Upper lobe of left lung (tissue), 6 donors: ENCODE results near the gene KLF13. TPM values are rescaled to one million over a fixed set of nuclear protein-coding genes. Genes with fewer than 3 reads are reported as not detected.

Experiments
- ATAC-seq, 2 donors: fragments of 200-7000 bp; cut with Tn5 transposase; one replicate each; pipeline ENCODE4 v1.9.1; 2022; ENCODE audit warnings: mild to moderate bottlenecking in 2 of 2, moderate library complexity in 2 of 2; ENCODE audit not compliant: low FRiP score in 2 of 2
- DNase-seq, 2 donors: peaks; one replicate each; pipeline ENCODE4 v3.0.0-alpha.2; 2019 to 2020
- H3K27ac ChIP-seq, 4 donors: fragments of 200-600 bp; sonication (generic); one replicate each; pipeline ENCODE4 v1.5.1; 2016 to 2019
- H3K27me3 ChIP-seq, 4 donors: fragments of 200-600 bp; sonication (generic); one replicate each; pipeline ENCODE4 v1.5.1; 2017 to 2019
- H3K36me3 ChIP-seq, 4 donors: fragments of 200-600 bp; sonication (generic); one replicate each; pipeline ENCODE4 v1.5.1; 2016 to 2019
- H3K4me1 ChIP-seq, 4 donors: fragments of 200-600 bp; sonication (generic); one replicate each; pipeline ENCODE4 v1.5.1; 2018 to 2019
- H3K4me3 ChIP-seq, 4 donors: fragments of 200-600 bp; sonication (generic); one replicate each; pipeline ENCODE4 v1.5.1; 2017 to 2019; ENCODE audit warnings: mild to moderate bottlenecking in 2 of 4, moderate library complexity in 1 of 4
- H3K9me3 ChIP-seq, 4 donors: fragments of 200-600 bp; sonication (generic); one replicate each; pipeline ENCODE4 v1.5.1; 2018 to 2019
- EP300 ChIP-seq, 4 donors: sonication (generic); formaldehyde crosslinking; IDR thresholded peaks; one replicate each; pipeline ENCODE4 v1.5.1; 2017; ENCODE audit warnings: antibody characterized with exemption in 4 of 4, control low read depth in 2 of 4
- POLR2A ChIP-seq, 4 donors: fragments of 450-650 bp; IDR thresholded peaks; one replicate each; pipeline ENCODE4 v1.5.1; 2016 to 2017; ENCODE audit warnings: antibody characterized with exemption in 4 of 4, mild to moderate bottlenecking in 2 of 4
- POLR2AphosphoS5 ChIP-seq, 2 donors: sonication (generic); formaldehyde crosslinking; IDR thresholded peaks; one replicate each; pipeline ENCODE4 v1.5.1; 2017; ENCODE audit warnings: antibody characterized with exemption in 2 of 2
- WGBS, 2 donors: methylation state at CpG; one replicate each; pipeline ENCODE4 v1.1.5; 2017 to 2018; 5-methylcytosine and 5-hydroxymethylcytosine counted together
- total RNA-seq, 6 donors: library from RNA; depleted of rRNA in 4 of 6; stranded (reverse); fragments of >200 nt in 4 of 6; gene quantifications; one replicate each; pipeline versions ENCODE4 v1.1.0 to v1.2.1, GENCODE V29; 2016 to 2021
- TF ChIP-seq, protein P1 (sequence below), 6 experiments: fragments of 450-650 bp in 4 of 6; fragments of 200-600 bp in 2 of 6; sonication (generic) in 2 of 6; IDR thresholded peaks; one replicate each; pipeline ENCODE4 v1.5.1; 2016 to 2019; ENCODE audit warnings: antibody characterized with exemption in 6 of 6
- donor health status: DM: no; HTN: no; CAD: no; lungs with moderate emphysema.
- donor health status: DM: no; HTN: yes; CAD: no; lungs with severe emphysema.

KLF13 gene
- total RNA-seq, 6 donors from 2014 or later = 103 to 231 (median 147) TPM

GRCh38 chr15:31349233-31350141 lies 22.9 kb downstream of the KLF13 start:
- TF ChIP-seq, protein P1, sequence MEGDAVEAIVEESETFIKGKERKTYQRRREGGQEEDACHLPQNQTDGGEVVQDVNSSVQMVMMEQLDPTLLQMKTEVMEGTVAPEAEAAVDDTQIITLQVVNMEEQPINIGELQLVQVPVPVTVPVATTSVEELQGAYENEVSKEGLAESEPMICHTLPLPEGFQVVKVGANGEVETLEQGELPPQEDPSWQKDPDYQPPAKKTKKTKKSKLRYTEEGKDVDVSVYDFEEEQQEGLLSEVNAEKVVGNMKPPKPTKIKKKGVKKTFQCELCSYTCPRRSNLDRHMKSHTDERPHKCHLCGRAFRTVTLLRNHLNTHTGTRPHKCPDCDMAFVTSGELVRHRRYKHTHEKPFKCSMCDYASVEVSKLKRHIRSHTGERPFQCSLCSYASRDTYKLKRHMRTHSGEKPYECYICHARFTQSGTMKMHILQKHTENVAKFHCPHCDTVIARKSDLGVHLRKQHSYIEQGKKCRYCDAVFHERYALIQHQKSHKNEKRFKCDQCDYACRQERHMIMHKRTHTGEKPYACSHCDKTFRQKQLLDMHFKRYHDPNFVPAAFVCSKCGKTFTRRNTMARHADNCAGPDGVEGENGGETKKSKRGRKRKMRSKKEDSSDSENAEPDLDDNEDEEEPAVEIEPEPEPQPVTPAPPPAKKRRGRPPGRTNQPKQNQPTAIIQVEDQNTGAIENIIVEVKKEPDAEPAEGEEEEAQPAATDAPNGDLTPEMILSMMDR (IDR thresholded peaks at IDR 0.05) = no peak
- TF ChIP-seq EP300 (IDR thresholded peaks at IDR 0.05) = no peak
- no peak for TF ChIP-seq POLR2AphosphoS5 (IDR thresholded peaks at IDR 0.05)
- TF ChIP-seq POLR2A (IDR thresholded peaks at IDR 0.05) = no peak
- Histone ChIP-seq H3K27me3 (no peaks in the 10 kb centered on the region), H3K9me3 (no peaks in the 10 kb centered on the region), H3K36me3 (peaks cover 0 to 19% (median 9%) of the 10 kb centered on the region in 4 donors), H3K4me3 (no peak overlapping the region), H3K27ac (peak overlapping the region; percentile 10 to 99 (median 95)), H3K4me1 (peaks cover 91 to 100% (median 98%) of the 10 kb centered on the region in 4 donors)
- 82 to 90% methylated on average over 7 to 13 of the region's 13 CpGs for WGBS, 2 donors
- DNase-seq (no peak), ATAC-seq (no peak)

GRCh38 chr15:31350771-31351170 lies 24.1 kb downstream of the KLF13 start:
- 90 to 91% methylated on average over 7 of the region's 7 CpGs for WGBS, 2 donors
- H3K27ac ChIP-seq = peak overlapping the region; percentile 88 to 99 (median 95)
- H3K36me3 ChIP-seq = peaks cover 0 to 26% (median 9%) of the 10 kb centered on the region in 4 donors
- TF ChIP-seq POLR2A (IDR thresholded peaks at IDR 0.05) (no peak), POLR2AphosphoS5 (IDR thresholded peaks at IDR 0.05) (no peak), EP300 (IDR thresholded peaks at IDR 0.05) (no peak)
- TF ChIP-seq, protein P1 (IDR thresholded peaks at IDR 0.05) = no peak
- peaks cover 91 to 100% (median 98%) of the 10 kb centered on the region in 4 donors for H3K4me1 ChIP-seq
- no peak for DNase-seq
- H3K9me3 ChIP-seq = no peaks in the 10 kb centered on the region
- no peaks in the 10 kb centered on the region for H3K27me3 ChIP-seq
- H3K4me3 ChIP-seq = no peak overlapping the region
- ATAC-seq = no peak

DNA sequence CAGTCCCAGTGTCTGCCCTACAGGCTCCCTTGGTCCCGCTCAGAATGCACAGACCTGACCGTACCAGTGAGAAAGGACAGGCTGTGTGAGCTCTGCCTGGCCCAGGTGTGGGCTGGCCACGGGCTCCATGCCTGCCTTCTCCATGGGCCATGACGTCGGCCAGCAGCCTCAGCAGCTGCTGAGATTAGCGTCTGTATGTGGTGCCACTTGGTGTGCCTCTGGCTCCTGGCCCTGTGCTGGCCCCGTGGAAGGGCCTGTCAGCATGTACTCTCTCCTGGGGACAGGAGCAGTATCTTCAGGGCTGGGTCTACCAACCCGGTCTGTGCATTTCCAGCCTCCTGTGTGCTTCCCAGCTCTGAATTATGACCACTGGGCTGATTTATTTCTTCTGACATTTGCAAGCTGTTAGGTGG lies 25.7 kb downstream of the KLF13 start:
- TF ChIP-seq EP300 (IDR thresholded peaks at IDR 0.05) = no peak
- peak in 1 of 2 donors; percentile 23 for TF ChIP-seq POLR2AphosphoS5 (IDR thresholded peaks at IDR 0.05)
- WGBS, 2 donors = 31 to 33% methylated on average over 6 to 8 of the region's 8 CpGs
- Histone ChIP-seq H3K4me3 (peak overlapping the region in 2 of 4 donors; percentile 5 to 17), H3K27ac (peak overlapping the region; percentile 88 to 99 (median 95)), H3K4me1 (peaks cover 94 to 100% (median 98%) of the 10 kb centered on the region in 4 donors), H3K36me3 (peaks cover 0 to 22% (median 8%) of the 10 kb centered on the region in 4 donors), H3K27me3 (no peaks in the 10 kb centered on the region), H3K9me3 (no peaks in the 10 kb centered on the region)
- DNase-seq (peak in 1 of 2 donors; percentile 68), ATAC-seq (peak; percentile 2 to 27)

- H3K4me1 ChIP-seq = peaks cover 98 to 100% (median 99%) of the 10 kb centered on the region in 4 donors
Measured at GRCh38 chr15:31352911-31353811, 26.5 kb downstream of the KLF13 start.

More at GRCh38 chr15:31352911-31353811, 26.5 kb downstream of the KLF13 start:
- Histone ChIP-seq H3K36me3 (peaks cover 0 to 19% (median 4%) of the 10 kb centered on the region in 4 donors), H3K27me3 (no peaks in the 10 kb centered on the region), H3K27ac (peak overlapping the region; percentile 88 to 99 (median 95)), H3K9me3 (no peaks in the 10 kb centered on the region), H3K4me3 (peak overlapping the region in 2 of 4 donors; percentile 5 to 17)
- WGBS, 2 donors = 20 to 34% methylated on average over 5 to 12 of the region's 14 CpGs
- TF ChIP-seq POLR2AphosphoS5 (IDR thresholded peaks at IDR 0.05) = peak; percentile 37 to 69
- TF ChIP-seq, protein P1 (IDR thresholded peaks at IDR 0.05) = peak in 1 of 6 experiments; percentile 8
- peak in 3 of 4 donors; percentile 69 to 96 (median 83) for TF ChIP-seq EP300 (IDR thresholded peaks at IDR 0.05)
- peak in 1 of 4 donors; percentile 30 for TF ChIP-seq POLR2A (IDR thresholded peaks at IDR 0.05)
- peak in 1 of 2 donors; percentile 91 for DNase-seq
- ATAC-seq = peak; percentile 57 to 66
